ENCODE results near the gene NGRN.

- TF ChIP-seq, protein P1, sequence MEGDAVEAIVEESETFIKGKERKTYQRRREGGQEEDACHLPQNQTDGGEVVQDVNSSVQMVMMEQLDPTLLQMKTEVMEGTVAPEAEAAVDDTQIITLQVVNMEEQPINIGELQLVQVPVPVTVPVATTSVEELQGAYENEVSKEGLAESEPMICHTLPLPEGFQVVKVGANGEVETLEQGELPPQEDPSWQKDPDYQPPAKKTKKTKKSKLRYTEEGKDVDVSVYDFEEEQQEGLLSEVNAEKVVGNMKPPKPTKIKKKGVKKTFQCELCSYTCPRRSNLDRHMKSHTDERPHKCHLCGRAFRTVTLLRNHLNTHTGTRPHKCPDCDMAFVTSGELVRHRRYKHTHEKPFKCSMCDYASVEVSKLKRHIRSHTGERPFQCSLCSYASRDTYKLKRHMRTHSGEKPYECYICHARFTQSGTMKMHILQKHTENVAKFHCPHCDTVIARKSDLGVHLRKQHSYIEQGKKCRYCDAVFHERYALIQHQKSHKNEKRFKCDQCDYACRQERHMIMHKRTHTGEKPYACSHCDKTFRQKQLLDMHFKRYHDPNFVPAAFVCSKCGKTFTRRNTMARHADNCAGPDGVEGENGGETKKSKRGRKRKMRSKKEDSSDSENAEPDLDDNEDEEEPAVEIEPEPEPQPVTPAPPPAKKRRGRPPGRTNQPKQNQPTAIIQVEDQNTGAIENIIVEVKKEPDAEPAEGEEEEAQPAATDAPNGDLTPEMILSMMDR (IDR thresholded peaks at IDR 0.05; ENCODE audit: control extremely low read depth in 1 of 3, insufficient read depth in 1 of 3, low read depth in 1 of 3, low read length in 3 of 3), result no peak
- TF ChIP-seq EGR1 (IDR thresholded peaks at IDR 0.05; ENCODE audit: borderline replicate concordance, low read depth, low read length) (no peak), RAD21 (IDR thresholded peaks at IDR 0.05 in 1 of 2, conservative IDR thresholded peaks at IDR 0.05 in 1 of 2; ENCODE audit: low read depth in 2 of 2, low read length in 2 of 2) (no peak), EZH2 (IDR thresholded peaks at IDR 0.05; ENCODE audit: low read depth, low read length, severe bottlenecking) (no peak)
These were observed 574 bp downstream of the NGRN start for GRCh38 chr15:90266061-90266431.
